Cardiac fibroblast (primary cell): ENCODE results near the gene RANBP9.

ENCODE experiments used
- DNase-seq, 2 donors: peaks; one replicate each; pipeline versions ENCODE4 v3.0.0 to v3.0.0-alpha.2; 2010; ENCODE audit warnings: low read depth in 2 of 2
- H3K4me3 ChIP-seq, 2 donors: replicated peaks in 1 of 2; 1 replicate in 1 of 2; 2 replicates in 1 of 2; pipeline ENCODE4 v1.5.1; 2011; ENCODE audit warnings: low read depth in 2 of 2, low read length in 2 of 2, mild to moderate bottlenecking in 2 of 2, moderate library complexity in 1 of 2
- CTCF ChIP-seq: IDR thresholded peaks from one replicate; pipeline ENCODE4 v1.5.1; 2011; ENCODE audit warnings: low read depth, mild to moderate bottlenecking, low read length, inconsistent platforms

RANBP9 gene

DNA sequence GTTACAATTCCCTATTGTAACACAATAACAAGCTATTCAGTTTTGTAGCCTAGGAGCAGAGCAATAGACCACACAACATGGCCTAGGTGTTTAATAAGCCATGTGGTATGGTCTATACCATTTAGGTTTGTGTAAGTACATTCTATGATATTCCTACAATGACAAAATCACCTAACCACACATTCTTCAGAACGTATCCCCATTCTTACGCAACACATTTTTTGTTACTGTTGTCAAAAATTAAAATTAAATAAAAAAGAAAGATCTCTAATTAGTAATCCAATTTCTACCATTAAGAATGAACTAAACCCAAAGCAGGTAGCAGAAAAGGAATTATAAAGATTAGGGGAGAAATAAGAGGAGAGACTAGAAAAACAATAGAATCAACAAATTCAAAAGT, 44.0 kb downstream of the RANBP9 start:
- DNase-seq = peak in 1 of 2 donors; percentile 43
- H3K4me3 ChIP-seq = no peak overlapping the region
- no peak for TF ChIP-seq CTCF

GRCh38 chr6:13666194-13667105, 45.2 kb downstream of the RANBP9 start:
- TF ChIP-seq CTCF = no peak
- peak; percentile 24 to 53 for DNase-seq
- no peak overlapping the region for H3K4me3 ChIP-seq

DNA sequence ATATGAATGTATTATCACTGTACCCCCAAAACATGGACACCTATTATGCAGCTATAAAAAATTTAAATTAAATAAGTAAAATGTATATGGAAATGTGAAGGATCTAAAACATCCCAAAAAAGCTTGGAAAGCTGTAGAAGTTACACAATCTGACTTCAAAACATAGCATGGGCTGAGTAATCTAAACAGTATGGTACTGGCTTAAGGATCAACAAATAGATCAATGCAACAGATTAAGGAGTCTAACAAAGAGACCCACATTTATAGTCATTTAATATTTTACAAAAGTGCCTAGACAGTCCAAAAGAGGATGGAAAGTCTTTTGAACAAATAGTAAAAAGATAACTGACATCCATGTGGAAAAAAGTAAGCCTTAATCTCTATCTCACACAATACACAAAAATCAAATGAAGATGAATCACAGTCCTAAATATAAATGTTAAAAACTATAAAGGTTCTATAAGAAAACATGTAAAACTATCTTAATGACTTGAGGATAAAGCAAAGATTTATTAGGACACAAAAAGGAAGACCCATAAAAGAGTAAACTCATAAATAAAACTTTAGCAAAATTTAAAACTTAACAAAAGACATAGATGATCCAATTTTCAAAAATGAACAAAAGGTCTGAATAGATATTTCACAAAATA, 46.8 kb downstream of the RANBP9 start:
- H3K4me3 ChIP-seq = no peak overlapping the region
- TF ChIP-seq CTCF = no peak
- peak in 1 of 2 donors; percentile 43 for DNase-seq

DNA sequence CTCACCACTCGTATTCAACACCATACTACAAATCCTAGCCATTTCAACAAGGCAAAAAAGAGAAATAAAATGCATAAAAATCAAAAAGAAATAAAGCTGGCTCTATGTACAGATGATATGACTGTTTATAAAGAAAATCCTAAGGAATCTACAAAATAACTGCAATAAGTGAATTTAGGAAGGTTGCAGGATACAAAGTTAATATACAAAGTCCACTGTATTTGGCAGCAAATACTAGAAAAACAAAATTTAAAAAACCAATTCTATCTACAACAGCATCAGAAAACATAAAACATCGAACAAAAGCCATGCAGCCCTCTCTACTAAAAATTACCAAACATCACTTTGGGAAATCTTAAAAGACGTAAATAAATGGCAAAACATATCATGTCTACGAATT, 47.6 kb downstream of the RANBP9 start:
- DNase-seq = no peak
- no peak for TF ChIP-seq CTCF
- H3K4me3 ChIP-seq = no peak overlapping the region

GRCh38 chr6:13662651-13663334, 48.8 kb downstream of the RANBP9 start:
- no peak for TF ChIP-seq CTCF

GRCh38 chr6:13661647-13662046, 50.0 kb downstream of the RANBP9 start:
- no peak for DNase-seq
- H3K4me3 ChIP-seq = no peak overlapping the region
- TF ChIP-seq CTCF = no peak

More at GRCh38 chr6:13662651-13663334, 48.8 kb downstream of the RANBP9 start:
- no peak for DNase-seq
- H3K4me3 ChIP-seq = no peak overlapping the region
